K562 (cell line): ENCODE data around the gene SFMBT2. TPM values are rescaled to one million over a fixed set of nuclear protein-coding genes. Genes with fewer than 3 reads are reported as not detected.

Source experiments
- ATAC-seq: fragments of 200-7000 bp; cut with Tn5 transposase; 3 replicates; pipeline ENCODE4 v1.9.1; 2020; ENCODE audit warnings: moderate library complexity
- BruUV-seq: library from RNA; stranded (reverse); fragments of 400-500 nt; replicated peaks from 2 replicates; lab custom pipeline; 2021; lab: Mats Ljungman, UMichigan
- CTCF ChIA-PET: fragments of 300-600 bp; formaldehyde crosslinking; extraction: SDS; loops from one replicate; lab custom pipeline; 2021; ENCODE audit warnings: low intra/inter-chr PET ratio; lab: Yijun Ruan, JAX
- POLR2A ChIA-PET: fragments of 300-600, 350-650 bp; sonication (Branson Sonifier 250); formaldehyde crosslinking; extraction: SDS; loops from one replicate; lab custom pipeline; 2021; ENCODE audit warnings: antibody characterized with exemption, inconsistent platforms; lab: Yijun Ruan, JAX
- DNase-seq, 4 experiments: peaks; one replicate each; pipeline versions ENCODE4 v3.0.0 to v3.0.0-alpha.2; 2011 to 2018; ENCODE audit warnings: low spot score in 3 of 4, mixed read lengths in 3 of 4; ENCODE audit errors: extremely low read depth in 1 of 4
- FAIRE-seq: peaks from 2 replicates; lab custom pipeline; 2011; peaks lifted over from hg19 to GRCh38; lab: Jason Lieb, UNC
- H2AFZ ChIP-seq: 2 replicates; pipeline ENCODE4 v1.6.0; 2011; ENCODE audit warnings: low read depth, low read length, control low read depth, inconsistent platforms
- H3K27ac ChIP-seq: fragments of 200-600 bp; 3 replicates; pipeline ENCODE4 v1.8.0; 2011; ENCODE audit warnings: low read depth, mild to moderate bottlenecking, control low read depth, inconsistent platforms, low read length, moderate library complexity, mixed read lengths; ENCODE audit errors: extremely low read depth
- H3K27me3 ChIP-seq, 2 experiments: fragments of 300-600 bp in 1 of 2; 2 replicates in 1 of 2; 3 replicates in 1 of 2; pipeline versions ENCODE4 v1.6.0 to v1.8.0; 2011; ENCODE audit warnings: inconsistent platforms in 2 of 2, low read length in 2 of 2, mild to moderate bottlenecking in 1 of 2, mixed read lengths in 1 of 2, moderate library complexity in 1 of 2; ENCODE audit not compliant: control insufficient read depth in 2 of 2, insufficient read depth in 2 of 2
- H3K36me3 ChIP-seq: fragments of 300-600 bp; 3 replicates; pipeline ENCODE4 v1.8.0; 2011; ENCODE audit warnings: mild to moderate bottlenecking, low read length, inconsistent platforms; ENCODE audit not compliant: control insufficient read depth, insufficient read depth
- H3K4me1 ChIP-seq, 2 experiments: fragments of 200-600 bp in 1 of 2; replicated peaks in 1 of 2; 2 replicates in 1 of 2; 3 replicates in 1 of 2; pipeline versions ENCODE4 v1.5.1 to v1.8.0; 2011; ENCODE audit warnings: inconsistent platforms in 2 of 2, low read length in 2 of 2, mild to moderate bottlenecking in 1 of 2, mixed read lengths in 1 of 2, moderate library complexity in 1 of 2; ENCODE audit not compliant: control insufficient read depth in 2 of 2, insufficient read depth in 2 of 2
- H3K4me2 ChIP-seq: 2 replicates; pipeline ENCODE4 v1.6.1; 2011; ENCODE audit warnings: low read length, control low read depth, inconsistent platforms, mixed read lengths; ENCODE audit not compliant: insufficient read depth
- H3K4me3 ChIP-seq: fragments of 200-600 bp; sonication (generic), shearing (Covaris generic); 2 replicates; pipeline ENCODE4 v1.5.1; 2016; ENCODE audit warnings: control low read depth, inconsistent platforms
- H3K79me2 ChIP-seq: fragments of 200-600 bp; 3 replicates; pipeline ENCODE4 v1.8.0; 2011; ENCODE audit warnings: low read length, inconsistent platforms; ENCODE audit not compliant: control insufficient read depth, insufficient read depth
- H3K9ac ChIP-seq, 2 experiments: 2 replicates each; pipeline versions ENCODE4 v1.6.0 to v1.6.1; 2011; ENCODE audit warnings: low read depth in 2 of 2, low read length in 2 of 2, control low read depth in 1 of 2, inconsistent platforms in 1 of 2, mild to moderate bottlenecking in 1 of 2, mixed read lengths in 1 of 2; ENCODE audit not compliant: insufficient read depth in 1 of 2
- H3K9me1 ChIP-seq: one replicate; pipeline ENCODE4 v1.6.0; 2011; ENCODE audit warnings: inconsistent platforms, mild to moderate bottlenecking, low read length, moderate library complexity; ENCODE audit not compliant: control insufficient read depth, insufficient read depth
- H3K9me3 ChIP-seq: replicated peaks from 2 replicates; pipeline ENCODE4 v1.5.1; 2011; ENCODE audit warnings: low read depth, low read length, inconsistent platforms; ENCODE audit not compliant: control insufficient read depth, insufficient read depth
- H4K20me1 ChIP-seq: replicated peaks from 2 replicates; pipeline ENCODE4 v1.6.1; 2011; ENCODE audit warnings: low read length, inconsistent platforms, mixed read lengths; ENCODE audit not compliant: control insufficient read depth, insufficient read depth
- SETDB1 ChIP-seq: IDR thresholded peaks from one replicate; pipeline ENCODE4 v1.6.1; 2012; ENCODE audit warnings: low read length, control low read depth, inconsistent platforms
- ZC3H11A ChIP-seq: IDR thresholded peaks from 2 replicates; pipeline ENCODE4 v1.6.1; 2012; ENCODE audit warnings: low read depth, low read length, improper control_type of control experiment
- ZNF583 ChIP-seq: fragments of 250-450 bp; sonication (Bioruptor Pico); IDR thresholded peaks from 2 replicates; pipeline ENCODE4 v1.4.0; 2020
- WGBS: fragments of 100-300 bp; shearing (Covaris generic); methylation state at CpG from one replicate; pipeline ENCODE4 v1.1.6; 2016; ENCODE audit warnings: low coverage, mixed read lengths; ENCODE audit not compliant: insufficient coverage; ENCODE audit errors: missing lambda C conversion rate; 5-methylcytosine and 5-hydroxymethylcytosine counted together
- in situ Hi-C: fragments of 300-500 bp; cut with MboI; formaldehyde crosslinking; loops from 4 replicates; pipeline ENCODE4 v1.15.0; 2018; ENCODE audit warnings: inconsistent platforms, mixed read lengths
- intact Hi-C: fragments of 100-400 bp; cut with micrococcal nuclease; formaldehyde crosslinking; loops from 2 replicates; pipeline ENCODE4 v1.14.2; 2022
- polyA plus RNA-seq, 8 experiments: library from polyadenylated mRNA; depleted of rRNA in 4 of 8; stranded (reverse) in 5 of 8; unstranded in 3 of 8; fragments of >200 nt; fragmentation: Nextera tagmentation in 2 of 8; fragmentation: Illumina TruSeq in 1 of 8; extraction: Ambion mirVana in 2 of 8; extraction: Trizol in 1 of 8; gene quantifications; 2 replicates each; pipeline versions ENCODE4 v1.2.1 to v1.2.3, GENCODE V29; 2011 to 2014; ENCODE audit warnings: inconsistent platforms in 1 of 8, missing spikeins in 1 of 8
- total RNA-seq, 7 experiments: library from RNA; depleted of rRNA in 6 of 7; stranded (reverse); fragments of >200 nt in 6 of 7; fragmentation: Illumina TruSeq in 2 of 7; extraction: Trizol in 2 of 7; gene quantifications; 2 replicates each; pipeline versions ENCODE4 v1.2.1 to v1.2.3, GENCODE V29; 2011 to 2021; ENCODE audit warnings: low replicate concordance in 1 of 7
- TF ChIP-seq, protein P1 (sequence below), 2 experiments: fragments of 250-450 bp in 1 of 2; fragments of 450-650 bp in 1 of 2; sonication (Bioruptor Pico) in 1 of 2; IDR thresholded peaks; 2 replicates each; pipeline versions ENCODE4 v1.6.1 to v1.8.0; 2016 to 2021; ENCODE audit warnings: mild to moderate bottlenecking in 2 of 2, moderate library complexity in 2 of 2, missing compliant biosample characterization in 1 of 2, missing genetic modification characterization in 1 of 2
- TF ChIP-seq, protein P2 (sequence below), 2 experiments: fragments of 450-650 bp; conservative IDR thresholded peaks; 2 replicates each; pipeline ENCODE4 v1.6.1; 2017; ENCODE audit warnings: mild to moderate bottlenecking in 2 of 2, moderate library complexity in 2 of 2

Gene SFMBT2
- total and polyA plus RNA-seq, 9 of the 15 experiments (the other 6 are each of a cell fraction or from before 2014, with no cell fraction given), result 1.2 to 13.6 (median 7.6) TPM

DNA sequence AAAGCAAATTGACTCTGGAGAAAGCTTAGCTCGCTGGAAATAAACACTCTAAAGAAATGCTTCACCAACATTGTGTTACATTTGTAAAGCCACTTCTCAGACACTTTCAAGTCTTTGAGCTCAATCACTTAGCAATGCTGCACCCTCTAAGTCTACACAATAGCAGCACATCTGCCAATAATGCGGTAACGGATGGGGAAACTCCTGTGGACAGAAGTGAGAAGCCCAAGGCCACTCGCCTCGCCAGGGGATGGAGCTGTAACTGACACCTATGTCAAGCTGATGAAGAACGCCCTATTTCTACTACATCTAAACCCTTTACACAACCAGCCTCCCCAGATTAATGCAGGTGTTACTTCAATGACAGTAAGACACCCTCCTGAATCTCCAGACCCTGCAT, 167.7 kb downstream of the SFMBT2 start:
- intact Hi-C loops (no loop called here), in situ Hi-C loops (no loop called here)
- no peaks in the 10 kb centered on the region for H3K79me2 ChIP-seq
- no peaks in the 10 kb centered on the region for H3K27me3 ChIP-seq
- no peak overlapping the region for H3K4me3 ChIP-seq
- H4K20me1 ChIP-seq, result no peaks in the 10 kb centered on the region
- WGBS, result 62% methylated on average over 6 of the region's 6 CpGs
- no peaks in the 10 kb centered on the region; the same call in 1 of the 2 replicates for H3K9me3 ChIP-seq
- no TSS peak for BruUV-seq
- ATAC-seq (no peak), DNase-seq (no peak), FAIRE-seq (no peak)
- ChIA-PET POLR2A (interaction anchor here (1.5 kb wide), 2 partner anchors 9 kb away, joined by 4 to 8 read pairs; no protein-coding TSS in a partner anchor), CTCF (no interaction called here)
- H3K27ac ChIP-seq, result no peak overlapping the region
- H3K4me2 ChIP-seq, result no peak overlapping the region
- no peaks in the 10 kb centered on the region for H3K4me1 ChIP-seq
- H3K9ac ChIP-seq, result no peak overlapping the region
- no peaks in the 10 kb centered on the region for H3K9me1 ChIP-seq
- H2AFZ ChIP-seq, result no peak overlapping the region
- H3K36me3 ChIP-seq, result peaks cover 46% of the 10 kb centered on the region
- TF ChIP-seq, protein P1, sequence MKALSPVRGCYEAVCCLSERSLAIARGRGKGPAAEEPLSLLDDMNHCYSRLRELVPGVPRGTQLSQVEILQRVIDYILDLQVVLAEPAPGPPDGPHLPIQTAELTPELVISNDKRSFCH (CRISPR knock-in tag; IDR thresholded peaks at IDR 0.05), result no peak
- TF ChIP-seq, protein P1 (tag; IDR thresholded peaks at IDR 0.05), result no peak
- TF ChIP-seq, protein P2, sequence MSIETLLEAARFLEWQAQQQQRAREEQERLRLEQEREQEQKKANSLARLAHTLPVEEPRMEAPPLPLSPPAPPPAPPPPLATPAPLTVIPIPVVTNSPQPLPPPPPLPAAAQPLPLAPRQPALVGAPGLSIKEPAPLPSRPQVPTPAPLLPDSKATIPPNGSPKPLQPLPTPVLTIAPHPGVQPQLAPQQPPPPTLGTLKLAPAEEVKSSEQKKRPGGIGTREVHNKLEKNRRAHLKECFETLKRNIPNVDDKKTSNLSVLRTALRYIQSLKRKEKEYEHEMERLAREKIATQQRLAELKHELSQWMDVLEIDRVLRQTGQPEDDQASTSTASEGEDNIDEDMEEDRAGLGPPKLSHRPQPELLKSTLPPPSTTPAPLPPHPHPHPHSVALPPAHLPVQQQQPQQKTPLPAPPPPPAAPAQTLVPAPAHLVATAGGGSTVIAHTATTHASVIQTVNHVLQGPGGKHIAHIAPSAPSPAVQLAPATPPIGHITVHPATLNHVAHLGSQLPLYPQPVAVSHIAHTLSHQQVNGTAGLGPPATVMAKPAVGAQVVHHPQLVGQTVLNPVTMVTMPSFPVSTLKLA (conservative IDR thresholded peaks at IDR 0.05), result no peak
- TF ChIP-seq ZNF583 (CRISPR knock-in tag) (no peak), ZC3H11A (no peak), SETDB1 (no peak)
